Measurements from ENCODE around the gene GRIK3.

GRIK3 gene

DNA sequence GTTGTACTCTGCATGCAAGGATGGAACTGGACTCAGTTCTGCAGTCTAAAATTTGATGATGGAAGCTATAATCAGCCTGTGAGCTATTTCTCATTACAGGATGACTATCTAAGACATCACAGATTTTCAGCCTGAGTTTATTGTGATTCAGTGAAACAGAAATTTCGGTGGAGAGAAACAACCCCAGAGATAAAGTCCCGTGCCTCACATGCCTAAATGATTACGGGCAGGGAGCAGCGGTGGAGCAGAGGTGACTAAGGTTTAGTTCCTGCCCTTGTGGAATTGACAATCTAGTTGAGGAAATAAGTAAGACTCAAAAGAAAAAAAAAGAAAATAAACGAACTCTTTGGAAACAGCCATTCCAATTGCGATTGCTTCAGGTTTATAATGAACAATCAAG, 96.9 kb downstream of the GRIK3 start:
- Histone ChIP-seq H4K20me1 (ENCODE audit: insufficient read depth, low read length, poor library complexity, severe bottlenecking) (no peaks in the 10 kb centered on the region), H3K9me3 (ENCODE audit: insufficient read depth, low read depth, low read length) (no peaks in the 10 kb centered on the region), H3K4me2 (ENCODE audit: low read depth, low read length, poor library complexity, severe bottlenecking) (no peak overlapping the region), H3K4me3 (ENCODE audit: low read length, poor library complexity, severe bottlenecking) (no peak overlapping the region), H2AFZ (ENCODE audit: low read length) (no peak overlapping the region), H3K27me3 (ENCODE audit: insufficient read depth, low read length, poor library complexity, severe bottlenecking) (no peaks in the 10 kb centered on the region), H3K4me1 (ENCODE audit: insufficient read depth, low read length, poor library complexity, severe bottlenecking) (no peaks in the 10 kb centered on the region), H3K36me3 (ENCODE audit: insufficient read depth, low read length) (no peaks in the 10 kb centered on the region), H3F3A (ENCODE audit: low read depth) (no peaks in the 10 kb centered on the region), H3K9ac (ENCODE audit: low read depth, low read length, poor library complexity, severe bottlenecking) (no peak overlapping the region), H3K79me2 (ENCODE audit: insufficient read depth, low read length) (no peaks in the 10 kb centered on the region), H3K9me2 (replicated peaks; ENCODE audit: low read depth, low read length) (no peaks in the 10 kb centered on the region)
- no peak for TF ChIP-seq EZH2phosphoT487 (IDR thresholded peaks at IDR 0.05; ENCODE audit: borderline replicate concordance)
- TF ChIP-seq, protein P1, sequence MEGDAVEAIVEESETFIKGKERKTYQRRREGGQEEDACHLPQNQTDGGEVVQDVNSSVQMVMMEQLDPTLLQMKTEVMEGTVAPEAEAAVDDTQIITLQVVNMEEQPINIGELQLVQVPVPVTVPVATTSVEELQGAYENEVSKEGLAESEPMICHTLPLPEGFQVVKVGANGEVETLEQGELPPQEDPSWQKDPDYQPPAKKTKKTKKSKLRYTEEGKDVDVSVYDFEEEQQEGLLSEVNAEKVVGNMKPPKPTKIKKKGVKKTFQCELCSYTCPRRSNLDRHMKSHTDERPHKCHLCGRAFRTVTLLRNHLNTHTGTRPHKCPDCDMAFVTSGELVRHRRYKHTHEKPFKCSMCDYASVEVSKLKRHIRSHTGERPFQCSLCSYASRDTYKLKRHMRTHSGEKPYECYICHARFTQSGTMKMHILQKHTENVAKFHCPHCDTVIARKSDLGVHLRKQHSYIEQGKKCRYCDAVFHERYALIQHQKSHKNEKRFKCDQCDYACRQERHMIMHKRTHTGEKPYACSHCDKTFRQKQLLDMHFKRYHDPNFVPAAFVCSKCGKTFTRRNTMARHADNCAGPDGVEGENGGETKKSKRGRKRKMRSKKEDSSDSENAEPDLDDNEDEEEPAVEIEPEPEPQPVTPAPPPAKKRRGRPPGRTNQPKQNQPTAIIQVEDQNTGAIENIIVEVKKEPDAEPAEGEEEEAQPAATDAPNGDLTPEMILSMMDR (conservative IDR thresholded peaks at IDR 0.05; ENCODE audit: low read length), result no peak

DNA sequence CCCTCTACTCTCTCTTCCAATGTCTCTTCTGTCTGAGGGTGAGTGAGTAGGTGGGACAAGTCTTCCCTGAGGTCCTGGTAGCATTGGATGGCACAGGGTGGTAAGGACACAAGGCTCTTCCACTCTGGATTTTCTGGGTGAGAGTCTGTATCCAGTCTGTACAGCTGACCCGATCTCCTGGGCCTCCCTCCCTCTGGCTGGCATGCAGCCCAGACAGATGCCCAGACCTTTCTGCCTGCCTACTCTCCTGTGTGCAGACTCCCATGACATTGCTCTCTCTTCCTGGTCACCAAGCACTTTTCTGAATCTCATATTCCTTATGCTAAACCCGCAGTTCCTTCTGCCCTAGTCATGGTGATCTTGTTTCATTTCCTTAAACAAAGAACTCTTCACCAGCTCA, 100.3 kb downstream of the GRIK3 start:
- no peak overlapping the region for H3K4me3 ChIP-seq (ENCODE audit: low read length, poor library complexity, severe bottlenecking)
- no peaks in the 10 kb centered on the region for H3K9me3 ChIP-seq (ENCODE audit: insufficient read depth, low read depth, low read length)
- no peak overlapping the region for H3K4me2 ChIP-seq (ENCODE audit: low read depth, low read length, poor library complexity, severe bottlenecking)
- H3K9me2 ChIP-seq (replicated peaks; ENCODE audit: low read depth, low read length), result no peaks in the 10 kb centered on the region
- no peaks in the 10 kb centered on the region for H3K27me3 ChIP-seq (ENCODE audit: insufficient read depth, low read length, poor library complexity, severe bottlenecking)
- no peaks in the 10 kb centered on the region for H3K36me3 ChIP-seq (ENCODE audit: insufficient read depth, low read length)
- no peaks in the 10 kb centered on the region for H3K79me2 ChIP-seq (ENCODE audit: insufficient read depth, low read length)
- no peak overlapping the region for H2AFZ ChIP-seq (ENCODE audit: low read length)
- H3K9ac ChIP-seq (ENCODE audit: low read depth, low read length, poor library complexity, severe bottlenecking), result no peak overlapping the region
- no peaks in the 10 kb centered on the region for H4K20me1 ChIP-seq (ENCODE audit: insufficient read depth, low read length, poor library complexity, severe bottlenecking)
- H3K4me1 ChIP-seq (ENCODE audit: insufficient read depth, low read length, poor library complexity, severe bottlenecking), result no peaks in the 10 kb centered on the region
- H3F3A ChIP-seq (ENCODE audit: low read depth), result no peaks in the 10 kb centered on the region
- no peak for TF ChIP-seq EZH2phosphoT487 (IDR thresholded peaks at IDR 0.05; ENCODE audit: borderline replicate concordance)
- TF ChIP-seq, protein P1 (conservative IDR thresholded peaks at IDR 0.05; ENCODE audit: low read length), result no peak

DNA sequence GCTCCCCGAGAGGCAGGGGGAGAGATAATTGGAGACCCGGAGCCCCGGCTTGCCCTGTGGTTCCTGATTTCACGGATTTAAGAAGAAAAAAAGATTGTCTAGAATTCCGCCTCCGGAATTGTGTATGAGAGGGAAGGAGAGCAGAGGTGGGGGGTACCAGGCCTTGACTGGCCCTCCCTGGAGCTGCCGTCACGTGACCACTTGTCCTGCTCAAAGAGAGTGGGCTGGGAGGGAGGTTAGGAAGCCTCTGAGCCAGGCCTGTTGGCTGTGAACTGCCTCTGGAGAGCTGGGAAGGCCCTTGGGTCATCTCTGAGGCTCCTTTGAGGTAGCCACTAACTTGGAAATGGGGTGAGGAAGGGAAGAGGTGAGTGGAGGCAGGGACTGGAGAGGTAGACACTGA, 106.5 kb downstream of the GRIK3 start:
- Histone ChIP-seq H3K9me2 (replicated peaks; ENCODE audit: low read depth, low read length) (no peaks in the 10 kb centered on the region), H3K9me3 (ENCODE audit: insufficient read depth, low read depth, low read length) (no peaks in the 10 kb centered on the region), H2AFZ (ENCODE audit: low read length) (no peak overlapping the region), H4K20me1 (ENCODE audit: insufficient read depth, low read length, poor library complexity, severe bottlenecking) (no peaks in the 10 kb centered on the region), H3K36me3 (ENCODE audit: insufficient read depth, low read length) (no peaks in the 10 kb centered on the region), H3K9ac (ENCODE audit: low read depth, low read length, poor library complexity, severe bottlenecking) (no peak overlapping the region), H3K4me3 (ENCODE audit: low read length, poor library complexity, severe bottlenecking) (no peak overlapping the region), H3K4me1 (ENCODE audit: insufficient read depth, low read length, poor library complexity, severe bottlenecking) (no peaks in the 10 kb centered on the region), H3F3A (ENCODE audit: low read depth) (no peaks in the 10 kb centered on the region), H3K79me2 (ENCODE audit: insufficient read depth, low read length) (no peaks in the 10 kb centered on the region), H3K4me2 (ENCODE audit: low read depth, low read length, poor library complexity, severe bottlenecking) (no peak overlapping the region), H3K27me3 (ENCODE audit: insufficient read depth, low read length, poor library complexity, severe bottlenecking) (no peaks in the 10 kb centered on the region)
- TF ChIP-seq, protein P1 (conservative IDR thresholded peaks at IDR 0.05; ENCODE audit: low read length), result no peak
- no peak for TF ChIP-seq EZH2phosphoT487 (IDR thresholded peaks at IDR 0.05; ENCODE audit: borderline replicate concordance)

All from Loucy (cell line).